Smooth muscle cell (in vitro differentiated cells): Measurements from ENCODE around the gene FRMD1. TPM values are rescaled to one million over a fixed set of nuclear protein-coding genes. Genes with fewer than 3 reads are reported as not detected.

Experiments used
- DNase-seq: peaks from one replicate; lab custom pipeline; 2025; ENCODE audit not compliant: unreplicated experiment; lab: John Stamatoyannopoulos, UW
- H2AFZ ChIP-seq: fragments of 200-600 bp; sonication (generic); 2 replicates; pipeline ENCODE4 v1.6.0; 2016; ENCODE audit warnings: antibody characterized with exemption, low read depth, mild to moderate bottlenecking
- H3F3A ChIP-seq: fragments of 200-600 bp; sonication (generic); 2 replicates; pipeline ENCODE4 v1.6.0; 2017; ENCODE audit warnings: antibody characterized with exemption, low read depth
- H3K27ac ChIP-seq: fragments of 200-600 bp; sonication (generic); 2 replicates; pipeline ENCODE4 v1.5.1; 2016; ENCODE audit warnings: low read depth, mild to moderate bottlenecking
- H3K27me3 ChIP-seq: fragments of 200-600 bp; sonication (generic); 2 replicates; pipeline ENCODE4 v1.6.1; 2016; ENCODE audit warnings: low read depth, mild to moderate bottlenecking
- H3K36me3 ChIP-seq: fragments of 200-600 bp; sonication (generic); 2 replicates; pipeline ENCODE4 v1.5.1; 2016; ENCODE audit warnings: low read depth
- H3K4me1 ChIP-seq: fragments of 200-600 bp; sonication (generic); 2 replicates; pipeline ENCODE4 v1.5.1; 2016; ENCODE audit warnings: low read depth
- H3K4me2 ChIP-seq: fragments of 200-600 bp; sonication (generic); 2 replicates; pipeline ENCODE4 v1.6.0; 2016; ENCODE audit warnings: mild to moderate bottlenecking
- H3K4me3 ChIP-seq: fragments of 200-600 bp; sonication (generic); 2 replicates; pipeline ENCODE4 v1.5.1; 2016; ENCODE audit warnings: mild to moderate bottlenecking
- H3K79me2 ChIP-seq: fragments of 200-600 bp; sonication (generic); 2 replicates; pipeline ENCODE4 v1.6.0; 2016; ENCODE audit warnings: low read depth, mild to moderate bottlenecking
- H3K9ac ChIP-seq: fragments of 200-600 bp; sonication (generic); 2 replicates; pipeline ENCODE4 v1.6.0; 2016; ENCODE audit warnings: low read depth
- H3K9me3 ChIP-seq: fragments of 200-600 bp; sonication (generic); replicated peaks from 2 replicates; pipeline ENCODE4 v1.5.1; 2016; ENCODE audit warnings: low read depth
- H4K20me1 ChIP-seq: fragments of 200-600 bp; sonication (generic); 2 replicates; pipeline ENCODE4 v1.6.0; 2016; ENCODE audit warnings: low read depth
- CTCF ChIP-seq: fragments of 200-600 bp; sonication (generic); IDR thresholded peaks from 2 replicates; pipeline ENCODE4 v1.5.1; 2017; ENCODE audit warnings: borderline replicate concordance, mild to moderate bottlenecking, antibody characterized with exemption; ENCODE audit not compliant: insufficient read depth, poor library complexity, severe bottlenecking
- WGBS: methylation state at CpG from one replicate; pipeline ENCODE4 v1.1.7; 2016; ENCODE audit warnings: low lambda C conversion rate; 5-methylcytosine and 5-hydroxymethylcytosine counted together
- polyA plus RNA-seq: library from polyadenylated mRNA; unstranded; fragments of >200 nt; fragmentation: Nextera tagmentation; extraction: Ambion mirVana; gene quantifications from 2 replicates; pipeline ENCODE4 v1.2.1, GENCODE V29; 2016
- total RNA-seq: library from RNA; depleted of rRNA; stranded (reverse); fragments of >200 nt; gene quantifications from 2 replicates; pipeline ENCODE4 v1.2.3, GENCODE V29; 2014

Gene FRMD1
- total and polyA plus RNA-seq, 2 experiments from 2014 or later: not detected

GRCh38 chr6:168126566-168127383 is 47.8 kb upstream of the FRMD1 start:
- Histone ChIP-seq H3K4me2 (no peak overlapping the region), H3K79me2 (no peaks in the 10 kb centered on the region), H3K36me3 (no peaks in the 10 kb centered on the region), H2AFZ (no peak overlapping the region), H3K4me1 (peaks cover 3% of the 10 kb centered on the region), H3F3A (no peaks in the 10 kb centered on the region), H3K27ac (no peak overlapping the region), H3K9me3 (no peaks in the 10 kb centered on the region), H3K9ac (no peak overlapping the region), H3K27me3 (no peaks in the 10 kb centered on the region), H3K4me3 (no peak overlapping the region), H4K20me1 (no peaks in the 10 kb centered on the region)
- no peak for DNase-seq
- 94% methylated on average over 22 of the region's 22 CpGs for WGBS
- TF ChIP-seq CTCF: no peak

- Histone ChIP-seq H3K79me2 (no peaks in the 10 kb centered on the region), H3K4me3 (no peak overlapping the region), H3K27me3 (no peaks in the 10 kb centered on the region), H3K9ac (no peak overlapping the region), H3F3A (no peaks in the 10 kb centered on the region), H3K4me2 (no peak overlapping the region), H3K4me1 (no peaks in the 10 kb centered on the region), H4K20me1 (no peaks in the 10 kb centered on the region), H3K27ac (no peak overlapping the region), H2AFZ (no peak overlapping the region), H3K36me3 (no peaks in the 10 kb centered on the region), H3K9me3 (no peaks in the 10 kb centered on the region)
- no peak for DNase-seq
- 93% methylated on average over 22 of the region's 22 CpGs for WGBS
- no peak for TF ChIP-seq CTCF
Measured at GRCh38 chr6:168125429-168126001, 46.5 kb upstream of the FRMD1 start.

- TF ChIP-seq CTCF: no peak
- Histone ChIP-seq H3K4me3 (no peak overlapping the region), H3K27me3 (no peaks in the 10 kb centered on the region), H3K9ac (no peak overlapping the region), H3K27ac (no peak overlapping the region), H3K9me3 (no peaks in the 10 kb centered on the region), H4K20me1 (no peaks in the 10 kb centered on the region), H3K36me3 (no peaks in the 10 kb centered on the region), H3F3A (no peaks in the 10 kb centered on the region), H3K4me2 (no peak overlapping the region), H3K79me2 (no peaks in the 10 kb centered on the region), H2AFZ (no peak overlapping the region), H3K4me1 (no peaks in the 10 kb centered on the region)
- WGBS: 98% methylated on average over 11 of the region's 11 CpGs
- no peak for DNase-seq
Measured at GRCh38 chr6:168124921-168125320, 45.9 kb upstream of the FRMD1 start.
